ENCODE measurements around the gene SLX1A.
"Not testable (repeated sequence)": the region's sequence is repeated elsewhere in the genome, so short reads cannot be mapped to it uniquely, and the experiment has no call there.

The SLX1A gene

DNA sequence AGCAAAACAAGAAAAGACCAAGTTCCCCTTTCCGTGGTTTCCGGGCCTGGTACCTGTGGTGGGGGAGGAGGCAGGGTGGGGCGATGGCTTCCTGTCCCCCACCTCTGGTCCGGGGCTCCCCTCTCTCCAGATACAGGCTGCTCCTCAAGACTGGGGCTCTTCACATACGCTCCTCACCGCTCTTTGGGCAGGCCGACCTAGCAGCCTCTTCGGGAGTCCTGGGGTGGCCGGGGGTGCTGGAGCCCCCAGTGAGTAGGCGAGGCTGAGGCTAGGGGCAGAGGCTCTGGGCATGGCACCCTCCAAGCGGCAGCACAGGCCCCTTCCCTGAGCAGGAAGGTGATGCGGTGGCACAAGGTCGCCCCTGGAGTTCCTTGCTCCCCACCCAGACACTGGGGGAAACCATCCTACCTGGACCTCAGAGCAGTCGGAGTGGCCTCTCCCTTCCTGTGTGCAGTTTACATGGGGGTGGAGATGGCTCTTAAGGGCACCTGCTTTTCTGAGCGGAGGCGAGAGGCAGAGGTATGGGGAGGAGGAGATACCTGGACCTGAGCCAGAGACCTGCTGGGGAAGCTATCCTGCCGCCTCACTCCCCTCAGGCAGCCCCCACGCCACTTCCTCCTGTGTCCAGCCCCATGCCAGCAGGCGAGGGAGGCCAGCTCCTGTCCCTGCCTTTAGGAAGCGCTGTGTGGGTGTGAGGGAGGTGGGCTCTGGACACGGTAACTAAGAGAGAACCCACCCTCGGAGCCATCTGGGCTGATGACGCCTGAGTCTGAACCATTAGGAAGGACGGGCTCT is 9.4 kb upstream of the SLX1A start:
- DNase-seq (ENCODE audit: low read depth in 2 of 2, low spot score in 1 of 2), result peak; percentile 34 to 56

GRCh38 chr16:30184891-30185682 is 8.6 kb upstream of the SLX1A start:
- no peak for DNase-seq (ENCODE audit: low read depth in 2 of 2, low spot score in 1 of 2)

- DNase-seq (ENCODE audit: low read depth in 2 of 2, low spot score in 1 of 2), result peak; percentile 47 to 78
These were observed 7.8 kb upstream of the SLX1A start for GRCh38 chr16:30185683-30186421.

- no peak for DNase-seq (ENCODE audit: low read depth in 2 of 2, low spot score in 1 of 2)
These were observed 7.3 kb upstream of the SLX1A start for GRCh38 chr16:30186444-30186781.

- DNase-seq (ENCODE audit: low read depth in 2 of 2, low spot score in 1 of 2), result peak; percentile 73 to 83
These were observed 6.7 kb upstream of the SLX1A start for GRCh38 chr16:30186782-30187555.

DNA sequence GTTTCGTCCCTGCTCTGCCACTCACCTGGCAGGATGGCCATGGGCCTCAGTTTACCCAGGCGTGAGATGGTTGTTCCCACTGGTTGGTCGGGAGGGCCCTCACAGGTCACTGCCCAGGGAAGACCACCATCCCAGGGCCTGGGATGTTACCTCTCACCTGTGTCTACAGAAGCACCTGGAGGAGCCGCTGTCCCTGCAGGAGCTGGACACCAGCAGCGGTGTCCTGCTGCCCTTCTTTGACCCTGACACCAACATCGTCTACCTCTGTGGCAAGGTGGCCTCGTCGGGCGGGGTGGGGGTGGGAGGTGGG is 6.2 kb upstream of the SLX1A start:
- DNase-seq (ENCODE audit: low read depth in 2 of 2, low spot score in 1 of 2), result no peak

DNA sequence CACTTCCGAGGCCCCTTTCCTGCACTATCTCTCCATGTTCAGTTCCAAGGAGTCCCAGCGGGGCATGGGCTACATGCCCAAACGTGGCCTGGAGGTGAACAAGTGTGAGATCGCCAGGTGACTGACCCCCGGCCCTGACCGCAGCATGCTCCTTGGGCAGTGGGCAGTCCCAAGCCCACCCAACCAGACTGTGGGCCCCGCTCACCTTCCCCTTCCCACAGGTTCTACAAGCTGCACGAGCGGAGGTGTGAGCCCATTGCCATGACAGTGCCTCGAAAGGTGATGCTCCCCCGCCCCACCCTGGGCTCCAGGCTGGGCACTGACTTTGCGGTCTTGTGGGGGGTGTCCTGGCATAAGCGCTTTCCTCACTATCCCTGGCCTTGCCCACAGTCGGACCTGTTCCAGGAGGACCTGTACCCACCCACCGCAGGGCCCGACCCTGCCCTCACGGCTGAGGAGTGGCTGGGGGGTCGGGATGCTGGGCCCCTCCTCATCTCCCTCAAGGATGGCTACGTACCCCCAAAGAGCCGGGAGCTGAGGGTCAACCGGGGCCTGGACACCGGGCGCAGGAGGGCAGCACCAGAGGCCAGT is 5.6 kb upstream of the SLX1A start:
- DNase-seq (ENCODE audit: low read depth in 2 of 2, low spot score in 1 of 2), result no peak

GRCh38 chr16:30191158-30191557 is 2.5 kb upstream of the SLX1A start:
- not testable (repeated sequence) for DNase-seq (ENCODE audit: low read depth in 2 of 2, low spot score in 1 of 2)

DNA sequence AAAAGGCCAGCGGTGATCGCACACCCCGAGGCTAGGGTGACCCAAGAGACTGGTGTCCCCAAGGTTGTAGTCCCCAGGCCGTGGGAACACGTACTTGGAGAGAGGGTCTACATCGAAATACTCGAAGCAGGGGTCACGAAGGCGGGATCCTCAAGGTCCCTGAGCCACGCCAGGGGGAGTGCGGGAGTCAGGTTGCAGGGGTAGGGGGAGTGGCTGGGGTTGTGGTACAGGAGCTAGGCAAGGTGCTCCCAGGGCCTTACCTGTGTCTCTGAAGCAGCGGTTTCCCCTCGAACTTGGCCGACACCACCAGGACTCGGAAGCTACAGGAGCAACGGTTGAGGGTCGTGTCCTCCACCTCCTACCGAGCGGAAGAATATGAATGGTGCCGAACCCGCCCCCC is 577 bp upstream of the SLX1A start:
- DNase-seq (ENCODE audit: low read depth in 2 of 2, low spot score in 1 of 2), result not testable (repeated sequence)

GRCh38 chr16:30194172-30194925 is 674 bp downstream of the SLX1A start:
- not testable (repeated sequence) for DNase-seq (ENCODE audit: low read depth in 2 of 2, low spot score in 1 of 2)

- not testable (repeated sequence) for DNase-seq (ENCODE audit: low read depth in 2 of 2, low spot score in 1 of 2)
These were observed 3.3 kb downstream of the SLX1A start for GRCh38 chr16:30197001-30197400.

- not testable (repeated sequence) for DNase-seq (ENCODE audit: low read depth in 2 of 2, low spot score in 1 of 2)
These were observed 5.4 kb downstream of the SLX1A start, which contains the start of gene SULT1A3 for GRCh38 chr16:30199049-30199448. Gene SULT1A3, plus strand, starts transcription at chr16:30199255. Its CDS starts 1,474 bp downstream, at chr16:30200729.

- not testable (repeated sequence) for DNase-seq (ENCODE audit: low read depth in 2 of 2, low spot score in 1 of 2)
These were observed 6.1 kb downstream of the SLX1A start for GRCh38 chr16:30199608-30200343.

- not testable (repeated sequence) for DNase-seq (ENCODE audit: low read depth in 2 of 2, low spot score in 1 of 2)
These were observed 12.0 kb downstream of the SLX1A start for GRCh38 chr16:30205541-30206236.

GRCh38 chr16:30206252-30206651 is 12.6 kb downstream of the SLX1A start:
- DNase-seq (ENCODE audit: low read depth in 2 of 2, low spot score in 1 of 2), result not testable (repeated sequence)

GRCh38 chr16:30207063-30207704 is 13.5 kb downstream of the SLX1A start:
- not testable (repeated sequence) for DNase-seq (ENCODE audit: low read depth in 2 of 2, low spot score in 1 of 2)

GRCh38 chr16:30209032-30209431 is 15.4 kb downstream of the SLX1A start:
- DNase-seq (ENCODE audit: low read depth in 2 of 2, low spot score in 1 of 2), result not testable (repeated sequence)

DNA sequence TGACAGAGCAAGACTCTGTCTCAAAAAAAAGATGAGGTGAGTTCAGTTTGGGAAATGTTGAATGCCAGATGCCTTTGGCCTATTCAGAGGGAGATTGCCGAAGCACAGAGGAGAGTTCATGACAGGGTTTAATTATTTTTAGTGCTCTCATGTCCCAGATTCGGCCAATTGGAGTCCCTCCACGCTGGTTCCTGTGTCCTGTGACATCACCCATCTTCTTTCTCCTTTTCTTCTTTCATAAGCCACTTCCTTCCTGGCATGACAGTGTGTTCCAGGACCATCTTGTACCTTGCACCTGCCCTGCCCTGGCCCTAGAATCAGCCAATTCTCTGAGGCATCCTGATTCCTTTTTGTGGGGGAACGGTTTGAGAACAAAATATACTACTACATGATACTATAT is 17.7 kb downstream of the SLX1A start:
- not testable (repeated sequence) for DNase-seq (ENCODE audit: low read depth in 2 of 2, low spot score in 1 of 2)

All from stimulated activated CD8-positive, alpha-beta memory T cell treated with anti-CD3 and anti-CD28 coated beads, Interleukin-4, amount 100 ng/mL, for 4 hours (primary cell).